HG02642 (cell line): Measurements from ENCODE around the gene FKBP5.

ENCODE experiments used
- ATAC-seq: cut with Tn5 transposase; IDR thresholded peaks from one replicate; pipeline ENCODE4 v1.9.1; 2021; ENCODE audit warnings: mild to moderate bottlenecking; ENCODE audit not compliant: unreplicated experiment, poor library complexity

The FKBP5 gene

GRCh38 chr6:35668744-35669450, 19.8 kb downstream of the FKBP5 start:
- no peak for ATAC-seq

- ATAC-seq: no peak
Observed at GRCh38 chr6:35668096-35668495, 20.6 kb downstream of the FKBP5 start.

- ATAC-seq: no peak
Observed at GRCh38 chr6:35665573-35665972, 23.1 kb downstream of the FKBP5 start.

- no peak for ATAC-seq
Observed at GRCh38 chr6:35664945-35665344, 23.8 kb downstream of the FKBP5 start.

GRCh38 chr6:35663447-35664235, 25.1 kb downstream of the FKBP5 start:
- no peak for ATAC-seq

- no peak for ATAC-seq
Observed at GRCh38 chr6:35662999-35663398, 25.7 kb downstream of the FKBP5 start.

- no peak for ATAC-seq
Observed at GRCh38 chr6:35654883-35655282, 33.8 kb downstream of the FKBP5 start.

- ATAC-seq: no peak
Observed at GRCh38 chr6:35651244-35651643, 37.5 kb downstream of the FKBP5 start.

GRCh38 chr6:35650015-35650414, 38.7 kb downstream of the FKBP5 start:
- ATAC-seq: no peak

- ATAC-seq: no peak
Observed at GRCh38 chr6:35648203-35648602, 40.5 kb downstream of the FKBP5 start.

GRCh38 chr6:35647400-35647799, 41.3 kb downstream of the FKBP5 start:
- no peak for ATAC-seq

- ATAC-seq: no peak
Observed at GRCh38 chr6:35643162-35643535, 45.6 kb downstream of the FKBP5 start.

GRCh38 chr6:35642471-35643161, 46.1 kb downstream of the FKBP5 start:
- no peak for ATAC-seq

GRCh38 chr6:35640017-35640664, 48.6 kb downstream of the FKBP5 start:
- no peak for ATAC-seq

GRCh38 chr6:35638679-35639078, 50.0 kb downstream of the FKBP5 start:
- no peak for ATAC-seq

- ATAC-seq: no peak
Observed at GRCh38 chr6:35637911-35638310, 50.8 kb downstream of the FKBP5 start.

- ATAC-seq: no peak
Observed at GRCh38 chr6:35635601-35636597, 52.8 kb downstream of the FKBP5 start.

GRCh38 chr6:35634316-35634715, 54.4 kb downstream of the FKBP5 start:
- ATAC-seq: no peak

- ATAC-seq: no peak
Observed at GRCh38 chr6:35633579-35634089, 55.1 kb downstream of the FKBP5 start.
